ENCODE measurements around the gene PPIF.

- no peak for TF ChIP-seq CTCF (IDR thresholded peaks at IDR 0.05)
- TF ChIP-seq POLR2A (IDR thresholded peaks at IDR 0.05) = no peak
Measured at GRCh38 chr10:79315602-79315920, 31.7 kb upstream of the PPIF start.
